ENCODE measurements around the gene PRR30. TPM values are rescaled to one million over a fixed set of nuclear protein-coding genes. Genes with fewer than 3 reads are reported as not detected.
A peak's percentile ranks its signal among the peaks of the same experiment; 100 is the strongest.

The PRR30 gene
- total and polyA plus RNA-seq, 5 experiments from 2014 or later = not detected

DNA sequence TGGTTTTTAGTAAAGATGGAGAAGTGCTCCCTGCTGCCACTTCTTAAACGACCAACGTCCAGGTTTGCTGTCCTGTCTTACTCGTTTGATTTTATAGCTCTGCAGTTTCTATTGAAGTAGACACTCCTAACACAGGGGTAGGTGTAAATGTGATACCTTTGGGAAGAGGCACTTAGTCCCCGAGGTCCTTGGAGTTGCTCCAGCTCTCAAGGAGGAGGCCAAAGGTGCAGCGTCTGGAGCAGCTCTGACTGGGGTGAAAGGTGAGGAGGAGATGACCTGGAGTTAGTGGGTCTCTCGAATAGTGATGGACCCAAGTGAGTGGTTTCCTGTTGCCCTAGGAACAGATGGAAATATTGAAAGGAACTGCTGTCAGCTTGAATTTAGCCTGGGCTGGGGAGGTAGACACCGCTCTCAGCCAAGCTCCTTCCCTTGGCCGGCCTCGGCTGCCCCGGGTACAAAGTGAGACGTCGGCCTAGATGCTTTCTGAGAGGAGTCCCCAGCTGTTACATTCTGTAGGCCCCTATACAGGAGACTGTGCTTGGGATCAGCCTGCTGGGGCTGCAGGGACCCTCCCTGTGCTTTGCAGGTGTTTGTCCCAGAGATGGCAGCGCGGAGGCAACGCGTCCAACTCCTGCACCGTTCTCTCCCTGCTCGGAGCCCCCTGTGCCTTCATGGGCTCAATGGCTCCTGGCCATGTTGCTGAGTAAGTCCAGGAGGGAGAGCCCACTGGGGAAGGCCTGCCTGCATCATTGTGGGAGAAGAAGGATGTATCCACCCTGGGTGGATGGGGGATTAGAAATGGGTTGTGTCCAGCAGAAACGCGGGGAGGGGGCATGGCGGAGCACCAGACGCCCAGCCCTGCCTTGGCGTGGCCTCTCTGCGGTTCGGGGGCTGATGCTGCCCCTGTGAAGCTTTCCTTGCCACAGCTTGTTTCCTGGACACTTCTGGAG, 47.2 kb downstream of the PRR30 start:
- Mint-ChIP-seq H3K27ac (peak overlapping the region in 2 of 10 donors; percentile 27 to 28), H3K4me3 (no peak overlapping the region), H3K4me1 (peaks cover 4 to 25% (median 24%) of the 10 kb centered on the region in 4 donors), H3K36me3 (peaks cover 0 to 1% (median 0%) of the 10 kb centered on the region in 3 donors), H3K27me3 (no peaks in the 10 kb centered on the region), H3K9me3 (no peaks in the 10 kb centered on the region)
- DNase-seq (peak in 1 of 10 donors; percentile 31), ATAC-seq (no peak)
- POLR2A ChIA-PET = interaction anchor here (0.7 to 2.6 kb wide), 2 partner anchors 11 to 125 kb away, joined by 3 to 6 read pairs; partner anchors contain the start of gene CAD

DNA sequence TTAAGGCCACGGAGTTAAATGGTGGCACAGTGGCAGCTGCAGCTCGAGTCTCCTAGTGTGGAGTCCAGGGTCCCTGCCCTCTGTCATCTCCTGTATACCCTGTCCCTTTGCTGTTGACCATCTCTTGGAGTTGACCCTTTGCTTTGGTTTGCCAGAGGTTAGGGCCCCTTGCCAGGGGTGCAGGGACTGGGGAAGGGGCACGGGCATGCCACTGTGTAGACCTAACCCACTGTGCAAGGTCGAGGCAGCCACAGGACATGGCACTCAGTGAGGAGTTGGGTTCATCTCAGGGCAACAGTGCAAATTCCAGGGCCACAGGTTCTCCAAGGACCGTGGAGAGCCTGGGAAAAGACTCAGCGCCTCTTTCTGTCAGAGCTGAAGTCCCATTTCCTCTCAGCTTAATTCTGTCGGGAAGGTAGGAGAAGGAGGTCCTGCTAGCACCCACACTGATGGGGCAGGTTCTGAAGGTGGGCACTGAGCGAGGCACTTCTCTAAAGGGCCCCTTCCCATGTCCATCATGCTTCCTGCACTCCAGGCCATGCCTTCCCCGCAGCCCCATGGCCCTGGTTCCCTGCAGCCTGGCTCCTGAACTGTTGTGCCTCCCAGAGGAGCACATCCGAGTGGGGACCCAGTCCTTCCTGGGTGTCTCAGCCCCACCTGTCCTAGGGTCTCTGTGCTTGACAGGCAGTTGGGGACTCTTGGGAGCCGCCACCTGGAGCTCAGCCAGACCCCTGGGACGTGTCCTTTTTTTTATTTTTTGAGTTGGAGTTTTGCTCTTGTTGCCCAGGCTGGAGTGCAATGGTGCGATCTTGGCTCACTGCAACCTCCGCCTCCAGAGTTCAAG, 49.9 kb downstream of the PRR30 start:
- ATAC-seq (no peak), DNase-seq (peak in 1 of 10 donors; percentile 27)
- no peak overlapping the region for H3K27ac Mint-ChIP-seq
- H3K36me3 Mint-ChIP-seq = peaks cover 0 to 1% (median 0%) of the 10 kb centered on the region in 3 donors
- POLR2A ChIA-PET = interaction anchor here (2.4 to 12.2 kb wide), 3 partner anchors 8 to 38 kb away, joined by 6 to 197 read pairs (median 7); partner anchors contain the start of genes AGBL5 and OST4
- no peak overlapping the region for H3K4me3 Mint-ChIP-seq
- H3K27me3 Mint-ChIP-seq = no peaks in the 10 kb centered on the region
- peaks cover 5 to 24% (median 18%) of the 10 kb centered on the region in 4 donors for H3K4me1 Mint-ChIP-seq
- H3K9me3 Mint-ChIP-seq = no peaks in the 10 kb centered on the region

GRCh38 chr2:27088634-27089033, 50.6 kb downstream of the PRR30 start:
- no peaks in the 10 kb centered on the region for H3K27me3 Mint-ChIP-seq
- POLR2A ChIA-PET = interaction anchor here (1.0 to 12.2 kb wide), 3 partner anchors 18 to 191 kb away, joined by 3 to 197 read pairs (median 7); partner anchors contain the start of genes AGBL5 and OST4
- H3K4me1 Mint-ChIP-seq = peaks cover 7 to 24% (median 18%) of the 10 kb centered on the region in 4 donors
- H3K27ac Mint-ChIP-seq = peak overlapping the region in 2 of 10 donors; percentile 50 to 79
- ATAC-seq = no peak
- DNase-seq = peak in 1 of 10 donors; percentile 52
- no peaks in the 10 kb centered on the region for H3K9me3 Mint-ChIP-seq
- peak overlapping the region in 4 of 10 donors; percentile 20 to 74 (median 24) for H3K4me3 Mint-ChIP-seq
- H3K36me3 Mint-ChIP-seq = peaks cover 0 to 1% (median 0%) of the 10 kb centered on the region in 3 donors

GRCh38 chr2:27087823-27088410, 51.3 kb downstream of the PRR30 start:
- Mint-ChIP-seq H3K4me3 (peak overlapping the region in 9 of 10 donors; percentile 74 to 89 (median 84)), H3K27ac (peak overlapping the region in 2 of 10 donors; percentile 46 to 66), H3K4me1 (peaks cover 7 to 24% (median 18%) of the 10 kb centered on the region in 4 donors), H3K27me3 (no peaks in the 10 kb centered on the region), H3K36me3 (peaks cover 0 to 1% (median 0%) of the 10 kb centered on the region in 3 donors), H3K9me3 (no peaks in the 10 kb centered on the region)
- ATAC-seq = no peak
- no peak for DNase-seq
- POLR2A ChIA-PET = interaction anchor here (1.0 to 12.2 kb wide), 5 partner anchors 8 to 192 kb away, joined by 3 to 197 read pairs (median 6); partner anchors contain the start of genes AGBL5, OST4 and PREB

Other genes with a start within 250 kb of the PRR30 start
- gene MAPRE3, start 168.8 kb downstream of the PRR30 start, total RNA-seq = 1 to 10 TPM; 3.8 to 5.3 TPM
- gene MAPRE3, start 168.8 kb downstream of the PRR30 start, polyA plus RNA-seq = 1 to 10 TPM; 1.4 to 1.6 (median 1.5) TPM
- 10 to 100 TPM; 60.0 to 60.9 TPM for gene TMEM214, start 106.4 kb downstream of the PRR30 start, total RNA-seq
- 10 to 100 TPM; 19.4 to 25.8 (median 20.8) TPM for gene TMEM214, start 106.4 kb downstream of the PRR30 start, polyA plus RNA-seq
- 10 to 100 TPM; 13.2 to 15.8 TPM for gene AGBL5, start 87.7 kb downstream of the PRR30 start, total RNA-seq
- 1 to 10 TPM; 7.9 to 9.3 (median 8.2) TPM for gene AGBL5, start 87.7 kb downstream of the PRR30 start, polyA plus RNA-seq
- 100 to 1,000 TPM; 246 to 268 TPM for gene OST4, start 67.8 kb downstream of the PRR30 start, total RNA-seq
- gene OST4, start 67.8 kb downstream of the PRR30 start, polyA plus RNA-seq = 100 to 1,000 TPM; 827 to 916 (median 901) TPM
- under 1 TPM; 0.41 to 0.86 TPM for gene EMILIN1, start 60.8 kb downstream of the PRR30 start, total RNA-seq
- gene EMILIN1, start 60.8 kb downstream of the PRR30 start, polyA plus RNA-seq = 1 to 10 TPM in 1 of 3 donors, under 1 TPM in 2; 0.90 to 1.1 (median 0.98) TPM
- gene KHK, start 52.6 kb downstream of the PRR30 start, total RNA-seq = 1 to 10 TPM; 6.3 to 7.2 TPM
- 1 to 10 TPM; 6.0 to 8.9 (median 6.1) TPM for gene KHK, start 52.6 kb downstream of the PRR30 start, polyA plus RNA-seq
- under 1 TPM; 0.22 to 0.68 TPM for gene CGREF1, start 20.3 kb downstream of the PRR30 start, total RNA-seq
- under 1 TPM; 0.38 to 0.69 (median 0.40) TPM for gene CGREF1, start 20.3 kb downstream of the PRR30 start, polyA plus RNA-seq
- 1 to 10 TPM; 2.1 to 2.7 TPM for gene ABHD1, start 15.6 kb downstream of the PRR30 start, total RNA-seq
- 1 to 10 TPM; 1.3 to 1.7 (median 1.4) TPM for gene ABHD1, start 15.6 kb downstream of the PRR30 start, polyA plus RNA-seq
- gene PREB, start 4.8 kb downstream of the PRR30 start, total RNA-seq = 10 to 100 TPM; 35.9 to 43.3 TPM
- 10 to 100 TPM; 40.6 to 58.4 (median 51.1) TPM for gene PREB, start 4.8 kb downstream of the PRR30 start, polyA plus RNA-seq
- gene TCF23, start 9.6 kb upstream of the PRR30 start, total RNA-seq = not detected
- gene TCF23, start 9.6 kb upstream of the PRR30 start, polyA plus RNA-seq = not detected
- 100 to 1,000 TPM; 105 TPM for gene ATRAID, start 72.6 kb upstream of the PRR30 start, total RNA-seq
- gene ATRAID, start 72.6 kb upstream of the PRR30 start, polyA plus RNA-seq = 100 to 1,000 TPM; 299 to 388 (median 360) TPM
- 10 to 100 TPM; 39.1 to 39.5 TPM for gene SLC5A6, start 72.9 kb upstream of the PRR30 start, total RNA-seq
- gene SLC5A6, start 72.9 kb upstream of the PRR30 start, polyA plus RNA-seq = 10 to 100 TPM; 14.3 to 17.8 (median 17.2) TPM
- 10 to 100 TPM; 52.8 to 59.7 TPM for gene CAD, start 78.0 kb upstream of the PRR30 start, total RNA-seq
- 10 to 100 TPM; 18.0 to 31.9 (median 27.7) TPM for gene CAD, start 78.0 kb upstream of the PRR30 start, polyA plus RNA-seq
- gene SLC30A3, start 123.6 kb upstream of the PRR30 start, total RNA-seq = not detected
- under 1 TPM in 1 of 3 donors, not detected in 2; 0.13 TPM for gene SLC30A3, start 123.6 kb upstream of the PRR30 start, polyA plus RNA-seq
- gene DNAJC5G, start 136.0 kb upstream of the PRR30 start, total RNA-seq = not detected
- not detected for gene DNAJC5G, start 136.0 kb upstream of the PRR30 start, polyA plus RNA-seq
- gene TRIM54, start 143.0 kb upstream of the PRR30 start, total RNA-seq = under 1 TPM in 1 of 2 experiments, not detected in 1; 0.19 TPM
- not detected for gene TRIM54, start 143.0 kb upstream of the PRR30 start, polyA plus RNA-seq
- 1 to 10 TPM; 5.9 to 6.9 TPM for gene UCN, start 169.0 kb upstream of the PRR30 start, total RNA-seq
- gene UCN, start 169.0 kb upstream of the PRR30 start, polyA plus RNA-seq = 1 to 10 TPM in 2 of 3 donors, under 1 TPM in 1; 0.54 to 1.3 (median 1.2) TPM
- gene MPV17, start 183.7 kb upstream of the PRR30 start, total RNA-seq = 100 to 1,000 TPM; 109 to 111 TPM
- gene MPV17, start 183.7 kb upstream of the PRR30 start, polyA plus RNA-seq = 100 to 1,000 TPM; 110 to 135 (median 124) TPM
- gene GTF3C2, start 217.4 kb upstream of the PRR30 start, total RNA-seq = 100 to 1,000 TPM in 1 of 2 experiments, 10 to 100 TPM in 1; 96.5 to 105 TPM
- 10 to 100 TPM; 26.2 to 46.1 (median 31.3) TPM for gene GTF3C2, start 217.4 kb upstream of the PRR30 start, polyA plus RNA-seq
- 10 to 100 TPM; 54.9 to 55.5 TPM for gene EIF2B4, start 230.9 kb upstream of the PRR30 start, total RNA-seq
- 10 to 100 TPM; 26.4 to 41.2 (median 30.0) TPM for gene EIF2B4, start 230.9 kb upstream of the PRR30 start, polyA plus RNA-seq
- 100 to 1,000 TPM; 121 to 122 TPM for gene SNX17, start 231.2 kb upstream of the PRR30 start, total RNA-seq
- gene SNX17, start 231.2 kb upstream of the PRR30 start, polyA plus RNA-seq = 100 to 1,000 TPM; 200 to 217 (median 215) TPM
- 10 to 100 TPM; 18.6 to 18.8 TPM for gene ZNF513, start 241.3 kb upstream of the PRR30 start, total RNA-seq
- gene ZNF513, start 241.3 kb upstream of the PRR30 start, polyA plus RNA-seq = 1 to 10 TPM; 2.0 to 6.0 (median 2.5) TPM